HepG2 (cell line): ENCODE data around the gene ARHGEF3. TPM values are rescaled to one million over a fixed set of nuclear protein-coding genes. Genes with fewer than 3 reads are reported as not detected.

Experiments used
- CAMTA2 ChIP-seq: sonication (generic); formaldehyde crosslinking; IDR thresholded peaks from 2 replicates; pipeline ENCODE4 v1.4.0; 2020; ENCODE audit warnings: mild to moderate bottlenecking, missing genetic modification reagents, borderline replicate concordance
- DNMT1 ChIP-seq: sonication (generic); formaldehyde crosslinking; IDR thresholded peaks from 2 replicates; pipeline ENCODE4 v1.5.1; 2020; ENCODE audit warnings: mild to moderate bottlenecking, missing genetic modification reagents
- GPBP1L1 ChIP-seq: sonication (generic); formaldehyde crosslinking; IDR thresholded peaks from 2 replicates; pipeline ENCODE4 v1.5.0; 2020; ENCODE audit warnings: mild to moderate bottlenecking, missing genetic modification reagents
- HDAC1 ChIP-seq: sonication (generic); formaldehyde crosslinking; IDR thresholded peaks from 2 replicates; pipeline ENCODE4 v1.5.1; 2020; ENCODE audit warnings: mild to moderate bottlenecking, missing genetic modification reagents
- HDAC2 ChIP-seq: sonication (generic); formaldehyde crosslinking; IDR thresholded peaks from 2 replicates; pipeline ENCODE4 v1.4.0; 2020; ENCODE audit warnings: missing genetic modification reagents
- HOXD1 ChIP-seq: sonication (generic); formaldehyde crosslinking; IDR thresholded peaks from 2 replicates; pipeline ENCODE4 v1.5.0; 2020; ENCODE audit warnings: missing genetic modification reagents
- KAT7 ChIP-seq: IDR thresholded peaks from 2 replicates; pipeline ENCODE4 v1.6.1; 2018; ENCODE audit warnings: borderline replicate concordance, missing compliant biosample characterization
- KDM6A ChIP-seq: IDR thresholded peaks from 2 replicates; pipeline ENCODE4 v1.6.1; 2016; ENCODE audit warnings: low read depth
- KMT2A ChIP-seq: sonication (generic); formaldehyde crosslinking; IDR thresholded peaks from 2 replicates; pipeline ENCODE4 v1.4.0; 2020; ENCODE audit warnings: missing genetic modification reagents
- SKI ChIP-seq: fragments of 450-650 bp; IDR thresholded peaks from one replicate; pipeline ENCODE4 v1.6.1; 2018; ENCODE audit warnings: mild to moderate bottlenecking; ENCODE audit not compliant: partially characterized antibody
- USF2 ChIP-seq, 2 experiments: sonication (generic) in 1 of 2; formaldehyde crosslinking in 1 of 2; IDR thresholded peaks; 2 replicates each; pipeline versions ENCODE4 v1.5.1 to v1.6.1; 2011 to 2020; ENCODE audit warnings: borderline replicate concordance in 1 of 2, low read depth in 1 of 2, low read length in 1 of 2, mild to moderate bottlenecking in 1 of 2, missing genetic modification reagents in 1 of 2, moderate library complexity in 1 of 2
- ZBTB40 ChIP-seq, 2 experiments: fragments of 450-650 bp in 1 of 2; sonication (generic) in 1 of 2; formaldehyde crosslinking in 1 of 2; IDR thresholded peaks; 2 replicates each; pipeline versions ENCODE4 v1.6.1 to v1.8.0; 2016 to 2022; ENCODE audit warnings: antibody characterized with exemption in 1 of 2, mild to moderate bottlenecking in 1 of 2, missing genetic modification reagents in 1 of 2
- ZNF501 ChIP-seq: sonication (generic); formaldehyde crosslinking; IDR thresholded peaks from 2 replicates; pipeline ENCODE4 v1.5.1; 2020; ENCODE audit warnings: mild to moderate bottlenecking, moderate library complexity, missing genetic modification reagents
- ZNF530 ChIP-seq: sonication (generic); formaldehyde crosslinking; IDR thresholded peaks from 2 replicates; pipeline ENCODE4 v1.5.0; 2020; ENCODE audit warnings: low read depth, mild to moderate bottlenecking, missing genetic modification reagents
- ZNF790 ChIP-seq: sonication (generic); formaldehyde crosslinking; IDR thresholded peaks from 2 replicates; pipeline ENCODE4 v1.8.0; 2022; ENCODE audit warnings: missing genetic modification reagents, mild to moderate bottlenecking, borderline replicate concordance
- ZSCAN9 ChIP-seq: IDR thresholded peaks from 2 replicates; pipeline ENCODE4 v1.6.1; 2016; ENCODE audit warnings: borderline replicate concordance
- polyA plus RNA-seq, 8 experiments: library from polyadenylated mRNA; depleted of rRNA in 3 of 8; stranded (reverse) in 7 of 8; unstranded in 1 of 8; fragments of >200 nt; fragmentation: Illumina TruSeq in 4 of 8; extraction: Trizol in 4 of 8; gene quantifications; 2 replicates each; pipeline versions ENCODE4 v1.2.1 to v1.2.3, GENCODE V29; 2011 to 2016; ENCODE audit warnings: low read depth in 4 of 8, missing spikeins in 1 of 8, mixed read lengths in 1 of 8; ENCODE audit not compliant: insufficient read depth in 1 of 8
- total RNA-seq, 5 experiments: library from RNA; depleted of rRNA; stranded (reverse); fragments of >200 nt; fragmentation: Illumina TruSeq; extraction: Trizol; gene quantifications; 2 replicates each; pipeline ENCODE4 v1.2.3, GENCODE V29; 2016; ENCODE audit warnings: low read depth in 1 of 5

Gene ARHGEF3
- total and polyA plus RNA-seq, 2 of the 13 experiments (the other 11 are each of a cell fraction or from before 2014, with no cell fraction given): 14.8 to 23.1 TPM

- no peak for TF ChIP-seq GPBP1L1 (CRISPR knock-in tag)
- peak; percentile 79; the same call in 1 of the 2 replicates for TF ChIP-seq CAMTA2 (CRISPR knock-in tag)
- TF ChIP-seq KAT7 (CRISPR knock-in tag): peak; percentile 18; the same call in 1 of the 2 replicates
- TF ChIP-seq ZNF790 (CRISPR knock-in tag): no peak
- no peak for TF ChIP-seq DNMT1
- TF ChIP-seq HDAC1 (CRISPR knock-in tag): peak; percentile 81
- TF ChIP-seq ZBTB40 (IDR thresholded peaks at IDR 0.05): no peak
- no peak; the same call in 1 of the 2 replicates for TF ChIP-seq ZBTB40 (CRISPR knock-in tag; IDR thresholded peaks at IDR 0.05)
- no peak for TF ChIP-seq ZNF530 (CRISPR knock-in tag)
- TF ChIP-seq HOXD1 (CRISPR knock-in tag): no peak
- 0 out of 2 replicates have a peak, but pooled peaks have one; percentile 42 for TF ChIP-seq HDAC2 (CRISPR knock-in tag)
- TF ChIP-seq SKI: peak; percentile 17
- TF ChIP-seq KDM6A (CRISPR knock-in tag): no peak
- peak; percentile 71 for TF ChIP-seq USF2 (IDR thresholded peaks at IDR 0.05; ENCODE audit: low read depth, low read length)
- no peak for TF ChIP-seq USF2 (CRISPR knock-in tag; IDR thresholded peaks at IDR 0.05; ENCODE audit: borderline replicate concordance)
- peak; percentile 48; the same call in 1 of the 2 replicates for TF ChIP-seq ZNF501 (CRISPR knock-in tag)
- TF ChIP-seq KMT2A (CRISPR knock-in tag): 0 out of 2 replicates have a peak, but pooled peaks have one; percentile 32
- peak; percentile 64; the same call in 1 of the 2 replicates for TF ChIP-seq ZSCAN9
Observed at GRCh38 chr3:56801662-56802377, at the start of gene ARHGEF3 (continued).
